ENCODE results near the gene ZNF497.

ZNF497 gene

GRCh38 chr19:58367698-58368454 is 5.3 kb upstream of the ZNF497 start:
- DNase-seq (ENCODE audit: low read depth): no peak

DNA sequence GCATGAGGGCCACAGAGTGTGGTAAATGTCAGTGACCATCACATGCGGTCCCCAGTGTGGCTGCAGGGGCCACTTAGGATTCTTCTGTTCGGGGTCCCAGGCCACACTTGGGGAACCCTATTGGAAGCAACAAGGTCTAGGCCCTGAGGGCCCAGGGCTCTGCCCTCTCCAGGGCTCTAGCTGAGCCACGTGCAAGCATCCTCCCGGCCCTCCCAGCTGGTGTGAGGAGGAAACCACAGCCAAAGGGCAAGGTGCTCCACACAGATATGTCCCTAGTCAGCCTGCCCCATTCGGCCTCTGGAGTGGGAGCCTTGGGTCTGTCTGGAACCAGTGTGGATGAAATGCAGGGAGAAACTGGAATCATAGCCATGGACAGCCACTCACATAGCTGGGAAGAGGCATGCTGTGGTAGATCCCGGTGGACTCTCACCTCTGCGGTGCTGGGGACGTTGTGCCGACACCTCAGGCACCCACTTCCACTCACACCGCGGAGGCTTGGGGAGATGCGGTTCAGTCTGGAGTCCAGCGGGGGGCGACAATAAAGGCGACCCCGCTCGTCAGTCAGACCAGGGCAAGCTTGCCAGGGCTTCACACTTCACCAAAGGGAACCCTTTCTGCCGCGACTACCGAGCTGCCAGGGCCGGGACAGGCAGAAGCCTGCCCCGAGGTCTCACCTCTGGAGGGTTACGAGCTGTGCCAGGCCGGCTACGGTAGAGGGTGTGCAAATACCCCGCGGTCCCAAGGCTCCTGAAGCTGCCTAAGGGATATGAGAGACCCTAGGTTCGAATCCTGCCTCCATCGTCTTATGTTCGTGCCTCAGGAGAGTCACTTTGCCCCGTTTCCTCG is 4.3 kb upstream of the ZNF497 start:
- no peak for DNase-seq (ENCODE audit: low read depth)

DNA sequence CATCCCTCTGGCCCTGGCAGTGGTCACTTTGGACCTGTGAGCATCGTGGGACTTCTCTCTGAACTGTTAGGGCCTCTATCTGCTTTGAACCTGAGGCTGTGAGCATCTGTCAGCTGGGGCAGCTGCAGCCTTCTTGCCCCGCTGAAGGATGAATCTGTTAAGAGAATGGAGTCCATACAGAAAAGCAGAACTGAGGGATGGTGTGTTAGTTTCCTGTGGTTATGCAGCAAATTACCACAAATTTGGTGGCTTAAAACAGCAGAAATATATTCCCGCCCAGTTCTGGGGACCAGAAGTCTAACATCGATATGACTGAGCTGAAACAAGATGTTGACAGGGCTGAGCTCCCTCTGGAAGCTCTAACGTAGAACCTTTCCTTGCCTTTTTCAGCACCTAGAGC is 1.6 kb upstream of the ZNF497 start:
- no peak for DNase-seq (ENCODE audit: low read depth)

DNA sequence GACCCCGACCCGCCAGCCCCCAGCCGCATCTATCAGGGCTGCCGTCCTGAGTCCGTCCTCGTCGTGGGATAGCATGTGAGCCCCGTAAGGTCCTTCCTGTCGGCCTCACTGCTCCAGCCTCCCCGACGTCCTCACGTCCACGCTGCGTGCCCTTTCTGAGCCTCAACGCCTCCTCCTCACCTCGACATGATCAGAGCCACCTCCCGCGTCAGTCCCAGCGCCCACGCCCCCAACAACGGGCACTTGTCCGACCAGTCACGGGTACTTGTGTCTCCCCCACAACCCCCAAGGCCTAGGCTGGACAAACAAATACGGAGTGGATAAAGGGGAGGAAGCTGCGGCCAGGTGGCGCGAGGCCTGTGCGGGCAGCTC is 665 bp downstream of the ZNF497 start:
- DNase-seq (ENCODE audit: low read depth): peak; percentile 54

DNA sequence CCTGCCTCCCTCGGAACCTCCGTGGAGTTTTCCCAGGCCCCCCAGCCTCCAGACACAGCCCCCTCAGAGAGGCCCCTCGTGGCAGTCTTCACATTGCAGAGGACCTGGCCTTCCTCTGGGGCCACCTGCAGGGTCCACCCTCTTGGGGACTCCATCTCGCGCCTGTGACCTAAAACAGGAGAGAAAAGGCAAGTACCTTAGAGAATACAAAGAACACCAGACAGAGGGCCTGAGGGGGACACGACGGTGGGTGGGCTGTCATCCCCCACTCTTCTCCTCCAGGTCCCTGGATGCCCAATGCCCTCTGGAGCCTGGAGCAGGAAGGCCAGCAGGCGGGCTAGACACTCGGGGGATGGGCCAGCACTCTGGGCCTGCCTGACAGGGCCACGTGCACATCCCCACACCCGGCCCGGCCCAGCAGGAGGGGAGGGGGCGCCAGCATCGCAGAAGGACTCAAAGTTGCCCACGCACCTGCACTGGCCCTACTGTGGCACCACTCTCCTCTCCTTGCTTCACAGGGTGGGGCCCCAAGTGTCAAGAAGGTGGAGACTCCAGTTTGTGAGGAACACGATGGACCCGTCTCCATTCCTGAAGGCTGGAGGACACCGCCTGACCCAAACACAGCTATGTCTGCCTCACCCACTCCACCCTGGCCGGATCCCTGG is 4.9 kb downstream of the ZNF497 start:
- DNase-seq (ENCODE audit: low read depth): no peak

DNA sequence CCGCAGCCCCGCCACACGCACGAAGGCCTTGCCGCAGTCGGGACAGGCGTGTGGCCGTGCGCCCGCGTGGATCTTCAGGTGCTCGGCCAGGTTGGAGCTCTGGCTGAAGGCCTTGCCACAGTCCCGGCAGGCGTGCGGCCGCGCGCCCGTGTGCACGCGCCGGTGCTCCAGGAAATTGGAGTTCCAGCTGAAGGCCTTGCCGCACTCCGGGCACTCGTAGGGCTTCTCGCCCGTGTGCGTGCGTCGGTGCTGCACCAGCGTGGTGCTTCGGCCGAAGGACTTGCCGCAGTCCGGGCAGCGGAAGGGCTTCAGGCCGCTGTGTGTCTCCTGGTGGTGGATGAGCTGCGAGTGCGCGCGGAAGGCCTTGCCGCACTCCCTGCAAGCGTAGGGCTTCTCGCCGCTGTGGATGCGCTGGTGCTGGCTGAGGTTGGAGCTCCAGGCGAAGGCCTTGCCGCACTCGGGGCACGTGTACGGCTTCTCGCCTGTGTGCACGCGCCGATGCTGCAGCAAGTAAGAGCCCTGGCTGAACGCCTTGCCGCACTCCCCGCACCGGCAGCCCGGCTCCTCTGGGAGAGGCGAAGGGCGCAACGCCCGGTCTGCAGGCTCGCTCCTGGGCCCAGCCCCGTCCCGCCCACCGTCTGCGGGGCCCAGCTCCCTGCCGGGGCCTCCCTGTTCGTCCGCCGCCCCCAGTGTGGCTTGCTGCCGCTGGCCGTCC is 5.6 kb downstream of the ZNF497 start:
- no peak for DNase-seq (ENCODE audit: low read depth)

GRCh38 chr19:58355908-58356765 is 6.4 kb downstream of the ZNF497 start:
- no peak for DNase-seq (ENCODE audit: low read depth)

- no peak for DNase-seq (ENCODE audit: low read depth)
These were observed 7.2 kb downstream of the ZNF497 start for GRCh38 chr19:58355215-58355796.

DNA sequence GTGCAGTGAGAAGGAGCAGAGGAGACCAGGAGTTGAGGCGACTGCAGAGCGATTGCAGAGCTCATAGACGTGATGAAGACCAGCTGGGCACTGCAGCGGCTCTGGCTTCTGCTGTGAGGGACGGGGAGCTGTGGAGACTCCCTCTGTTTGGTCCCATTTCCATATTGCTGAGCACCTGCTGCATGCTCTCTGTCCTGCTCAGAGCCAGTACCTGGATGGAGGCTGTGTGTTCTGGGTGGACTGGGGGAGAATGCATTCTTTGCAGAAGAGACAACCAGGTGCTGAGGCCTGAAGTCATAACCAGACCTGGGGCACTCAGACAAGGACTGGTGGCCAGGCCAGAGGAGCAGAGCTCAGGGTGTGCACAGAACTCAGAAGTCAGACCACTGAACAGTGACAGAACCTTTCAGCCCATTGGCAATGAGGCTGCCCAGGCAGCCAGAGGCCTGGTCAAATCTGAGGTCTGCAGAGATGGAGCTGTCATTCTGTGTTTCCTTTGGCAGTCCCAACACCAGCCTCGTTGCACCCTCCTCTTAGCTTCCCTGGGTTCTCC is 8.0 kb downstream of the ZNF497 start:
- no peak for DNase-seq (ENCODE audit: low read depth)

- no peak for DNase-seq (ENCODE audit: low read depth)
These were observed 8.7 kb downstream of the ZNF497 start for GRCh38 chr19:58353717-58354477.

GRCh38 chr19:58352760-58353671 is 9.5 kb downstream of the ZNF497 start, which contains the start of gene A1BG:
TSS of gene A1BG (minus strand) at chr19:58353492. CDS start at chr19:58353437, 55 bp downstream.
- no peak for DNase-seq (ENCODE audit: low read depth)

DNA sequence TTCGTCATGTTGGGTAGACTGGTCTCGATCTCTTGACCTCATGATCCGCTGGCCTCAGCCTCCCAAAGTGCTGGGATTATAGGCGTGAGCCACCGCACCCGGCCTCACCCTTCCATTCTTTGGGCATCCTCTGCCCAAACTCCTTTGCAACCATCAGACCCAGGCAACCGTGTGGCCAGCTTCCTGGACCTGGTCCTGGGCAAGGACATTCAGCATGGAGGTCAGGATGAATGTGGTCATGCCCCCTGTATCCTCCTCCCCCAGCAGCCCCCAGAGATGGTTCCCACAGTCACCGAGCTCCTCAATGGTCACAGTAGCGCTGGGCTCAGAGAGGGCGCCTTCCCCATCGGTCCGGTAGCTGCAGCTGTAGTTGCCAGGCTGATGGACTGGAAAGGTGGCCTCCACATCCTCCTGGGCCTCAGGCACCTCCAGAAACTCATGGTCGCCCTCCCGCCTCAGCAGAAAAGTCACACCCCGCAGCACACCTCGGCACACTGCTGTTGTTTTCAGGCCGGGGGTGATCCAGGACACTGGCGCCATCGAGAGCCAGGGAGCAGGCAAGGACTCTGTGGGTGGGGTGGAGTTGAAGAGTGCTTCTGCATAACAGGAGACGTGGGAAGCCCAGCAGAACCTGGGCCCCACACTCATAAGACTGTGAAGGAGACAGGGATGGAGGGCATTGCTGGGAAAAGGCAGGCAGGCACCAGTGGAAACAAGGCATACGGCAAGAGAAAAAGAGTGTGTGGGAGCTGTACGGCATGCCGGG is 10.4 kb downstream of the ZNF497 start:
- no peak for DNase-seq (ENCODE audit: low read depth)

DNA sequence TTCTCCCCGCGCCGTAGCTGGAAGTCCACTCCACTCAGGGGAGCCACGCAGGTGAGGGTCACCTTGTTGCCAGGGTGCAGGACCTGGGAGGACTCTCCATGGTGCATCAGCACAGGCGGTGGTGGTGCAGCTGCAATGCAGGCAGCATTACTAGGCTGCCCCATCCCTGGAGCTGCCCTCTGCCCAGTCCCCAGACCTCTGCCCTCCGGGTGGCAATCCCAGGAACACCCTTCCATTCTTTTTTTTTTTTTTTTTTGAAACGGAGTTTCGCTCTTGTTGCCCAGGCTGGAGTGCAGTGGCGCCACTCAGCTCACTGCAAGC is 11.0 kb downstream of the ZNF497 start:
- no peak for DNase-seq (ENCODE audit: low read depth)

- no peak for DNase-seq (ENCODE audit: low read depth)
These were observed 11.5 kb downstream of the ZNF497 start for GRCh38 chr19:58350871-58351557.

- DNase-seq (ENCODE audit: low read depth): no peak
These were observed 12.3 kb downstream of the ZNF497 start for GRCh38 chr19:58350001-58350861.

- no peak for DNase-seq (ENCODE audit: low read depth)
These were observed 13.0 kb downstream of the ZNF497 start for GRCh38 chr19:58349590-58349989.

All from ELR (cell line).